IMR-90 (cell line): ENCODE data around the gene UNC13C. TPM values are rescaled to one million over a fixed set of nuclear protein-coding genes. Genes with fewer than 3 reads are reported as not detected.

ENCODE experiments used
- ATAC-seq: fragments of 200-7000 bp; cut with Tn5 transposase; 2 replicates; pipeline ENCODE4 v1.9.1; 2020; ENCODE audit warnings: low read depth, mild to moderate bottlenecking, moderate library complexity
- BruUV-seq: library from RNA; stranded (reverse); fragments of 400-500 nt; replicated peaks from 2 replicates; lab custom pipeline; 2021; lab: Mats Ljungman, UMichigan
- CTCF ChIA-PET: fragments of 300-600 bp; formaldehyde crosslinking; extraction: SDS; loops from one replicate; lab custom pipeline; 2021; ENCODE audit warnings: antibody characterized with exemption; lab: Yijun Ruan, JAX
- POLR2A ChIA-PET: fragments of 300-600 bp; sonication (Branson Sonifier 250); formaldehyde crosslinking; loops from one replicate; lab custom pipeline; 2022; ENCODE audit warnings: antibody characterized with exemption; ENCODE audit not compliant: unreplicated experiment; lab: Charles Lee
- DNase-seq: peaks from one replicate; pipeline ENCODE4 v3.0.0; 2013
- H2AFZ ChIP-seq: replicated peaks from 2 replicates; pipeline ENCODE3; 2013; ENCODE audit warnings: low read length, mild to moderate bottlenecking; ENCODE audit not compliant: poor library complexity
- H2AK5ac ChIP-seq: 2 replicates; pipeline ENCODE4 v1.6.1; 2013; ENCODE audit warnings: low read depth, low read length, inconsistent platforms
- H2AK9ac ChIP-seq: replicated peaks from 2 replicates; pipeline ENCODE3; 2013; ENCODE audit warnings: mild to moderate bottlenecking, low read depth, low read length, moderate library complexity; ENCODE audit not compliant: poor library complexity
- H2BK120ac ChIP-seq: 2 replicates; pipeline ENCODE4 v1.6.1; 2013; ENCODE audit warnings: low read depth, low read length, inconsistent platforms
- H2BK15ac ChIP-seq: 3 replicates; pipeline ENCODE4 v1.6.1; 2013; ENCODE audit warnings: low read depth, low read length, inconsistent platforms
- H2BK20ac ChIP-seq: 2 replicates; pipeline ENCODE4 v1.6.1; 2013; ENCODE audit warnings: low read depth, mild to moderate bottlenecking, inconsistent platforms, low read length, moderate library complexity
- H2BK5ac ChIP-seq: 2 replicates; pipeline ENCODE4 v1.6.1; 2013; ENCODE audit warnings: mild to moderate bottlenecking, low read depth, low read length, inconsistent platforms; ENCODE audit not compliant: poor library complexity, severe bottlenecking
- H3K14ac ChIP-seq: replicated peaks from 2 replicates; pipeline ENCODE4 v1.6.1; 2013; ENCODE audit warnings: low read depth, low read length, inconsistent platforms
- H3K18ac ChIP-seq: 2 replicates; pipeline ENCODE4 v1.6.1; 2013; ENCODE audit warnings: low read depth, low read length, control low read depth
- H3K23ac ChIP-seq: 2 replicates; pipeline ENCODE4 v1.6.1; 2013; ENCODE audit warnings: low read depth, low read length, inconsistent platforms
- H3K27ac ChIP-seq: 2 replicates; pipeline ENCODE4 v1.5.1; 2013; ENCODE audit warnings: mild to moderate bottlenecking, control low read depth, low read length; ENCODE audit not compliant: insufficient read depth
- H3K27me3 ChIP-seq: 2 replicates; pipeline ENCODE4 v1.6.1; 2013; ENCODE audit warnings: low read length; ENCODE audit not compliant: control insufficient read depth, insufficient read depth
- H3K36me3 ChIP-seq: 2 replicates; pipeline ENCODE4 v1.6.1; 2013; ENCODE audit warnings: low read length, mixed read lengths; ENCODE audit not compliant: control insufficient read depth, insufficient read depth
- H3K4ac ChIP-seq: 2 replicates; pipeline ENCODE4 v1.6.1; 2013; ENCODE audit warnings: low read depth, low read length, inconsistent platforms
- H3K4me1 ChIP-seq: 2 replicates; pipeline ENCODE4 v1.6.1; 2013; ENCODE audit warnings: low read length, mixed read lengths; ENCODE audit not compliant: control insufficient read depth, insufficient read depth
- H3K4me2 ChIP-seq: 2 replicates; pipeline ENCODE4 v1.6.1; 2013; ENCODE audit warnings: low read depth, mild to moderate bottlenecking, control low read depth, low read length, moderate library complexity
- H3K4me3 ChIP-seq: 2 replicates; pipeline ENCODE4 v1.5.1; 2013; ENCODE audit warnings: low read depth, mild to moderate bottlenecking, control low read depth, low read length, moderate library complexity; ENCODE audit not compliant: insufficient read depth
- H3K56ac ChIP-seq: 2 replicates; pipeline ENCODE4 v1.6.1; 2013; ENCODE audit warnings: low read length, inconsistent platforms; ENCODE audit not compliant: insufficient read depth; ENCODE audit errors: extremely low read depth
- H3K79me1 ChIP-seq, 2 experiments: 2 replicates each; pipeline ENCODE4 v1.6.1; 2013; ENCODE audit warnings: low read length in 2 of 2, inconsistent platforms in 1 of 2, low read depth in 1 of 2
- H3K9ac ChIP-seq: 2 replicates; pipeline ENCODE4 v1.6.1; 2013; ENCODE audit warnings: low read depth, low read length, control low read depth
- H3K9me1 ChIP-seq: 2 replicates; pipeline ENCODE4 v1.6.1; 2013; ENCODE audit warnings: low read length, inconsistent platforms; ENCODE audit not compliant: insufficient read depth
- H3K9me3 ChIP-seq: 2 replicates; pipeline ENCODE4 v1.6.1; 2013; ENCODE audit warnings: low read length; ENCODE audit not compliant: control insufficient read depth, insufficient read depth
- H4K20me1 ChIP-seq: 2 replicates; pipeline ENCODE4 v1.6.1; 2013; ENCODE audit warnings: low read length, inconsistent platforms; ENCODE audit not compliant: insufficient read depth
- H4K5ac ChIP-seq: 2 replicates; pipeline ENCODE4 v1.6.1; 2013; ENCODE audit warnings: mild to moderate bottlenecking, low read depth, low read length, control low read depth
- H4K8ac ChIP-seq, 2 experiments: 2 replicates each; pipeline ENCODE4 v1.6.1; 2013; ENCODE audit warnings: low read depth in 2 of 2, low read length in 2 of 2, control low read depth in 1 of 2, inconsistent platforms in 1 of 2
- H4K91ac ChIP-seq: 2 replicates; pipeline ENCODE4 v1.6.1; 2013; ENCODE audit warnings: low read depth, low read length, inconsistent platforms; ENCODE audit not compliant: insufficient read depth
- BHLHE40 ChIP-seq: fragments of 150-350 bp; IDR thresholded peaks from 2 replicates; pipeline ENCODE4 v1.6.1; 2016; ENCODE audit warnings: mild to moderate bottlenecking, low read depth, low read length
- CEBPB ChIP-seq: IDR thresholded peaks from 2 replicates; pipeline ENCODE4 v1.6.1; 2012; ENCODE audit warnings: low read depth, low read length, improper control_type of control experiment
- CHD1 ChIP-seq: IDR thresholded peaks from 2 replicates; pipeline ENCODE4 v1.6.1; 2012; ENCODE audit warnings: low read depth, low read length, improper control_type of control experiment
- FOS ChIP-seq: fragments of 150-350 bp; IDR thresholded peaks from 2 replicates; pipeline ENCODE4 v1.6.1; 2016; ENCODE audit warnings: low read depth, low read length
- MAFK ChIP-seq: IDR thresholded peaks from 2 replicates; pipeline ENCODE4 v1.6.1; 2012; ENCODE audit warnings: low read depth, low read length, improper control_type of control experiment
- MAZ ChIP-seq: IDR thresholded peaks from 2 replicates; pipeline ENCODE4 v1.6.1; 2012; ENCODE audit warnings: low read depth, mild to moderate bottlenecking, low read length, improper control_type of control experiment, moderate library complexity, borderline replicate concordance
- MXI1 ChIP-seq: IDR thresholded peaks from 2 replicates; pipeline ENCODE4 v1.6.1; 2012; ENCODE audit warnings: low read depth, mild to moderate bottlenecking, low read length, moderate library complexity, borderline replicate concordance
- POLR2A ChIP-seq: IDR thresholded peaks from 2 replicates; pipeline ENCODE4 v1.6.1; 2012; ENCODE audit warnings: mild to moderate bottlenecking, low read depth, low read length
- RAD21 ChIP-seq: IDR thresholded peaks from 2 replicates; pipeline ENCODE4 v1.6.1; 2012; ENCODE audit warnings: low read length, improper control_type of control experiment
- RCOR1 ChIP-seq: IDR thresholded peaks from 2 replicates; pipeline ENCODE4 v1.6.1; 2012; ENCODE audit warnings: mild to moderate bottlenecking, low read length, improper control_type of control experiment; ENCODE audit not compliant: insufficient replicate concordance
- SMC3 ChIP-seq: fragments of 150-350 bp; IDR thresholded peaks from 2 replicates; pipeline ENCODE4 v1.6.1; 2016; ENCODE audit warnings: low read depth, mild to moderate bottlenecking, antibody characterized with exemption, low read length, moderate library complexity
- WGBS, 2 experiments: methylation state at CpG; one replicate each; pipeline versions ENCODE4 v1.1.5 to v1.1.7; 2013; ENCODE audit warnings: missing lambda C conversion rate in 2 of 2; ENCODE audit not compliant: insufficient read length in 1 of 2; ENCODE audit errors: extremely low coverage in 2 of 2; 5-methylcytosine and 5-hydroxymethylcytosine counted together
- dilution Hi-C: fragments of 300-500 bp; cut with HindIII; formaldehyde crosslinking; loops from one replicate; pipeline ENCODE4 v1.14.3; 2018; ENCODE audit warnings: low sequenced_read_pairs; ENCODE audit not compliant: unreplicated experiment
- in situ Hi-C: fragments of 300-500 bp; cut with MboI; formaldehyde crosslinking; loops from 3 replicates; pipeline ENCODE4 v1.14.3; 2019; ENCODE audit warnings: low sequenced_read_pairs, inconsistent platforms, mixed read lengths
- intact Hi-C: fragments of 100-400 bp; cut with micrococcal nuclease; formaldehyde crosslinking; loops from 2 replicates; pipeline ENCODE4 v1.10.0; 2022
- polyA plus RNA-seq, 3 experiments: library from polyadenylated mRNA; depleted of rRNA; stranded (reverse); fragments of >200 nt; gene quantifications; 2 replicates each; pipeline ENCODE4 v1.2.3, GENCODE V29; 2012; ENCODE audit warnings: low replicate concordance in 1 of 3
- total RNA-seq: library from RNA; depleted of rRNA; stranded (reverse); fragments of >200 nt; gene quantifications from 2 replicates; pipeline ENCODE4 v1.2.3, GENCODE V29; 2012
- TF ChIP-seq, protein P1 (sequence below): fragments of 150-350 bp; IDR thresholded peaks from 2 replicates; pipeline ENCODE4 v1.6.1; 2016; ENCODE audit warnings: low read depth, mild to moderate bottlenecking, low read length, moderate library complexity, borderline replicate concordance
- TF ChIP-seq, protein P2 (sequence below): conservative IDR thresholded peaks from 2 replicates; pipeline ENCODE4 v1.5.1; 2012; ENCODE audit warnings: mild to moderate bottlenecking, low read depth, low read length, improper control_type of control experiment

Gene UNC13C
- total and polyA plus RNA-seq, 2 of the 4 experiments (the other 2 are of a cell fraction): not detected

DNA sequence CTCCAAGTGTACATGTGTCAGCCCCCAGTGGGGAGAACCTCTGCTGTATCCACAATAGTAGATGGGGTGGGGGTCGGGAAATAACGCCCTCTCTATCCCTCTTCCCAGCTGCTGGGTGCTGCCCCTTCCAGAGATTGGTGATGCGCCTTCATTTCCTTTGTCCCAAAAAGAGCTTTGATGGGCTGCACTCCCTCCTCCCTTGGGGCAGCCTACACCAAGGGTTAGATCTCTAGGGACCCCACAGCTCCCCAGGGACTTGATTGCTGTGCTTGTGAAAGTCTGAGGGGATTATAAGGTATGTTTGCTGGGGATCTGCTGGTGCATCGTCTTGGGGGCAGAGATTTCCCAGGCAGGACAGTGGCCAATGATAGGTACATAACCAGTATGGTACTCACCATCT lies 105.3 kb downstream of the UNC13C start:
- Histone ChIP-seq H3K9me3 (peaks cover 2% of the 10 kb centered on the region; the same call in 1 of the 2 replicates), H2BK15ac (no peak overlapping the region), H4K8ac (no peak overlapping the region), H3K27me3 (no peaks in the 10 kb centered on the region), H4K5ac (no peak overlapping the region), H3K4me2 (no peak overlapping the region), H4K91ac (no peak overlapping the region), H3K79me1 (no peaks in the 10 kb centered on the region), H3K4ac (no peak overlapping the region), H2BK120ac (no peak overlapping the region), H2AK9ac (no peak overlapping the region), H3K9me1 (no peaks in the 10 kb centered on the region), H4K20me1 (no peaks in the 10 kb centered on the region), H3K18ac (no peak overlapping the region), H2BK20ac (no peak overlapping the region), H3K56ac (no peak overlapping the region), H3K4me1 (no peaks in the 10 kb centered on the region), H3K27ac (no peak overlapping the region), H2BK5ac (no peak overlapping the region), H2AFZ (no peak overlapping the region), H3K9ac (no peak overlapping the region), H2AK5ac (no peak overlapping the region), H3K23ac (no peak overlapping the region), H3K36me3 (no peaks in the 10 kb centered on the region), H3K4me3 (no peak overlapping the region), H3K14ac (no peak overlapping the region)
- in situ Hi-C loops: no loop called here
- dilution Hi-C loops: no loop called here
- ChIA-PET CTCF (interaction anchor here (0.8 to 1.4 kb wide), 2 partner anchors 11 to 13 kb away, joined by 3 read pairs; no protein-coding TSS in a partner anchor), POLR2A (no interaction called here)
- no CpG with 5 or more reads among the region's 4 CpGs for WGBS, 2 experiments
- BruUV-seq: no TSS peak
- TF ChIP-seq CEBPB: no peak
- no peak for TF ChIP-seq RAD21
- no peak for TF ChIP-seq MXI1
- no peak for TF ChIP-seq RCOR1
- no peak for TF ChIP-seq SMC3
- TF ChIP-seq, protein P1, sequence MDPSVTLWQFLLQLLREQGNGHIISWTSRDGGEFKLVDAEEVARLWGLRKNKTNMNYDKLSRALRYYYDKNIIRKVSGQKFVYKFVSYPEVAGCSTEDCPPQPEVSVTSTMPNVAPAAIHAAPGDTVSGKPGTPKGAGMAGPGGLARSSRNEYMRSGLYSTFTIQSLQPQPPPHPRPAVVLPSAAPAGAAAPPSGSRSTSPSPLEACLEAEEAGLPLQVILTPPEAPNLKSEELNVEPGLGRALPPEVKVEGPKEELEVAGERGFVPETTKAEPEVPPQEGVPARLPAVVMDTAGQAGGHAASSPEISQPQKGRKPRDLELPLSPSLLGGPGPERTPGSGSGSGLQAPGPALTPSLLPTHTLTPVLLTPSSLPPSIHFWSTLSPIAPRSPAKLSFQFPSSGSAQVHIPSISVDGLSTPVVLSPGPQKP: no peak
- TF ChIP-seq CHD1: no peak
- TF ChIP-seq POLR2A: no peak
- TF ChIP-seq, protein P2, sequence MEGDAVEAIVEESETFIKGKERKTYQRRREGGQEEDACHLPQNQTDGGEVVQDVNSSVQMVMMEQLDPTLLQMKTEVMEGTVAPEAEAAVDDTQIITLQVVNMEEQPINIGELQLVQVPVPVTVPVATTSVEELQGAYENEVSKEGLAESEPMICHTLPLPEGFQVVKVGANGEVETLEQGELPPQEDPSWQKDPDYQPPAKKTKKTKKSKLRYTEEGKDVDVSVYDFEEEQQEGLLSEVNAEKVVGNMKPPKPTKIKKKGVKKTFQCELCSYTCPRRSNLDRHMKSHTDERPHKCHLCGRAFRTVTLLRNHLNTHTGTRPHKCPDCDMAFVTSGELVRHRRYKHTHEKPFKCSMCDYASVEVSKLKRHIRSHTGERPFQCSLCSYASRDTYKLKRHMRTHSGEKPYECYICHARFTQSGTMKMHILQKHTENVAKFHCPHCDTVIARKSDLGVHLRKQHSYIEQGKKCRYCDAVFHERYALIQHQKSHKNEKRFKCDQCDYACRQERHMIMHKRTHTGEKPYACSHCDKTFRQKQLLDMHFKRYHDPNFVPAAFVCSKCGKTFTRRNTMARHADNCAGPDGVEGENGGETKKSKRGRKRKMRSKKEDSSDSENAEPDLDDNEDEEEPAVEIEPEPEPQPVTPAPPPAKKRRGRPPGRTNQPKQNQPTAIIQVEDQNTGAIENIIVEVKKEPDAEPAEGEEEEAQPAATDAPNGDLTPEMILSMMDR: no peak
- no peak for TF ChIP-seq MAFK
- TF ChIP-seq MAZ: no peak
- no peak for TF ChIP-seq BHLHE40
- TF ChIP-seq FOS: no peak
- ATAC-seq (no peak), DNase-seq (no peak)
- intact Hi-C loops: loop anchor here (10.0 kb wide), 1 partner anchor 1211 kb away; no protein-coding TSS in a partner anchor
